ENCODE data around the gene IMMP2L. TPM values are rescaled to one million over a fixed set of nuclear protein-coding genes. Genes with fewer than 3 reads are reported as not detected.

Gene IMMP2L
- total RNA-seq, 1 donor from 2014 or later, result 31.9 TPM

- Mint-ChIP-seq H3K4me3 (no peak overlapping the region), H3K36me3 (ENCODE audit: low read depth) (peaks cover 51% of the 10 kb centered on the region), H3K27ac (no peak overlapping the region), H3K9me3 (no peaks in the 10 kb centered on the region), H3K4me1 (peaks cover 36% of the 10 kb centered on the region), H3K27me3 (no peaks in the 10 kb centered on the region)
- POLR2A ChIA-PET, result no interaction called here
- CTCF ChIA-PET, result no interaction called here
- ATAC-seq (ENCODE audit: low read depth) (no peak), DNase-seq (no peak)
- intact Hi-C loops (cut with micrococcal nuclease), result no loop called here
- no peak for TF ChIP-seq CTCF (IDR thresholded peaks at IDR 0.05)
Observed at GRCh38 chr7:111556977-111557376, 5.3 kb downstream of the IMMP2L start.

- TF ChIP-seq CTCF (IDR thresholded peaks at IDR 0.05), result no peak
- DNase-seq, result no peak
- intact Hi-C loops (cut with micrococcal nuclease), result no loop called here
- CTCF ChIA-PET, result no interaction called here
- H3K36me3 Mint-ChIP-seq (ENCODE audit: low read depth), result peaks cover 71% of the 10 kb centered on the region
- POLR2A ChIA-PET, result no interaction called here
- ATAC-seq (ENCODE audit: low read depth), result no peak
- H3K4me3 Mint-ChIP-seq, result no peak overlapping the region
- H3K27me3 Mint-ChIP-seq, result no peaks in the 10 kb centered on the region
- peaks cover 13% of the 10 kb centered on the region for H3K4me1 Mint-ChIP-seq
- no peak overlapping the region for H3K27ac Mint-ChIP-seq
- H3K9me3 Mint-ChIP-seq, result no peaks in the 10 kb centered on the region
Observed at GRCh38 chr7:111554086-111554485, 8.2 kb downstream of the IMMP2L start.

GRCh38 chr7:111541067-111541466, 21.2 kb downstream of the IMMP2L start:
- Mint-ChIP-seq H3K4me1 (no peaks in the 10 kb centered on the region), H3K27me3 (no peaks in the 10 kb centered on the region), H3K4me3 (no peak overlapping the region), H3K27ac (no peak overlapping the region), H3K36me3 (ENCODE audit: low read depth) (peaks cover 20% of the 10 kb centered on the region), H3K9me3 (no peaks in the 10 kb centered on the region)
- TF ChIP-seq CTCF (IDR thresholded peaks at IDR 0.05), result no peak
- ATAC-seq (ENCODE audit: low read depth), result no peak
- no peak for DNase-seq
- CTCF ChIA-PET, result no interaction called here
- intact Hi-C loops (cut with micrococcal nuclease), result no loop called here
- POLR2A ChIA-PET, result no interaction called here

- ChIA-PET POLR2A (no interaction called here), CTCF (no interaction called here)
- intact Hi-C loops (cut with micrococcal nuclease), result no loop called here
- Mint-ChIP-seq H3K4me1 (peaks cover 6% of the 10 kb centered on the region), H3K27ac (no peak overlapping the region), H3K4me3 (no peak overlapping the region), H3K36me3 (ENCODE audit: low read depth) (peaks cover 16% of the 10 kb centered on the region), H3K27me3 (no peaks in the 10 kb centered on the region), H3K9me3 (no peaks in the 10 kb centered on the region)
- TF ChIP-seq CTCF (IDR thresholded peaks at IDR 0.05), result no peak
- DNase-seq (no peak), ATAC-seq (ENCODE audit: low read depth) (no peak)
Observed at GRCh38 chr7:111540199-111540815, 22.0 kb downstream of the IMMP2L start.

GRCh38 chr7:111537134-111537533, 25.2 kb downstream of the IMMP2L start:
- ATAC-seq (ENCODE audit: low read depth), result no peak
- Mint-ChIP-seq H3K4me1 (peaks cover 21% of the 10 kb centered on the region), H3K4me3 (no peak overlapping the region), H3K9me3 (no peaks in the 10 kb centered on the region), H3K36me3 (ENCODE audit: low read depth) (peaks cover 5% of the 10 kb centered on the region), H3K27me3 (no peaks in the 10 kb centered on the region), H3K27ac (no peak overlapping the region)
- ChIA-PET POLR2A (no interaction called here), CTCF (no interaction called here)
- no peak for DNase-seq
- intact Hi-C loops (cut with micrococcal nuclease), result no loop called here
- no peak for TF ChIP-seq CTCF (IDR thresholded peaks at IDR 0.05)
